Ascending aorta (tissue), 2 donors: ENCODE data around the gene SRGAP1. TPM values are rescaled to one million over a fixed set of nuclear protein-coding genes. Genes with fewer than 3 reads are reported as not detected.

Experiments used
- DNase-seq, 2 donors: peaks; one replicate each; pipeline ENCODE4 v3.0.0-alpha.2; 2019; ENCODE audit warnings: low spot score in 2 of 2
- H3K27ac ChIP-seq, 2 donors: fragments of 200-600 bp; sonication (generic); one replicate each; pipeline ENCODE4 v1.5.1; 2016 to 2017; ENCODE audit warnings: mild to moderate bottlenecking in 1 of 2
- H3K27me3 ChIP-seq: fragments of 200-600 bp; sonication (generic); one replicate; pipeline ENCODE4 v1.5.1; 2017
- H3K36me3 ChIP-seq, 2 donors: fragments of 200-600 bp; sonication (generic); one replicate each; pipeline ENCODE4 v1.5.1; 2016
- H3K4me1 ChIP-seq, 2 donors: fragments of 200-600 bp; sonication (generic); one replicate each; pipeline ENCODE4 v1.5.1; 2016 to 2017; ENCODE audit warnings: mild to moderate bottlenecking in 1 of 2
- H3K4me3 ChIP-seq, 2 donors: fragments of 200-600 bp; sonication (generic); one replicate each; pipeline ENCODE4 v1.5.1; 2016 to 2017; ENCODE audit warnings: mild to moderate bottlenecking in 1 of 2
- H3K9me3 ChIP-seq, 2 donors: fragments of 200-600 bp; sonication (generic); one replicate each; pipeline ENCODE4 v1.5.1; 2016
- intact Hi-C: fragments of 100-400 bp; cut with DNase I; formaldehyde crosslinking; loops from one replicate; pipeline ENCODE4 v1.15.1; 2023
- total RNA-seq: library from RNA; depleted of rRNA; stranded (reverse); fragments of >200 nt; gene quantifications from one replicate; pipeline ENCODE4 v1.1.0, GENCODE V29; 2016
- TF ChIP-seq, protein P1 (sequence below), 3 experiments: fragments of 200-600 bp in 2 of 3; fragments of 450-650 bp in 1 of 3; sonication (generic) in 2 of 3; IDR thresholded peaks; one replicate each; pipeline ENCODE4 v1.5.1; 2016 to 2019; ENCODE audit warnings: antibody characterized with exemption in 3 of 3, mild to moderate bottlenecking in 1 of 3, moderate library complexity in 1 of 3

The SRGAP1 gene
- total RNA-seq, 1 donor from 2014 or later = 5.5 TPM

GRCh38 chr12:63930971-63931370, 86.5 kb downstream of the SRGAP1 start:
- no peak for DNase-seq
- Histone ChIP-seq H3K36me3 (no peaks in the 10 kb centered on the region), H3K27me3 (no peaks in the 10 kb centered on the region), H3K4me1 (no peaks in the 10 kb centered on the region), H3K4me3 (no peak overlapping the region), H3K27ac (no peak overlapping the region), H3K9me3 (no peaks in the 10 kb centered on the region)
- TF ChIP-seq, protein P1, sequence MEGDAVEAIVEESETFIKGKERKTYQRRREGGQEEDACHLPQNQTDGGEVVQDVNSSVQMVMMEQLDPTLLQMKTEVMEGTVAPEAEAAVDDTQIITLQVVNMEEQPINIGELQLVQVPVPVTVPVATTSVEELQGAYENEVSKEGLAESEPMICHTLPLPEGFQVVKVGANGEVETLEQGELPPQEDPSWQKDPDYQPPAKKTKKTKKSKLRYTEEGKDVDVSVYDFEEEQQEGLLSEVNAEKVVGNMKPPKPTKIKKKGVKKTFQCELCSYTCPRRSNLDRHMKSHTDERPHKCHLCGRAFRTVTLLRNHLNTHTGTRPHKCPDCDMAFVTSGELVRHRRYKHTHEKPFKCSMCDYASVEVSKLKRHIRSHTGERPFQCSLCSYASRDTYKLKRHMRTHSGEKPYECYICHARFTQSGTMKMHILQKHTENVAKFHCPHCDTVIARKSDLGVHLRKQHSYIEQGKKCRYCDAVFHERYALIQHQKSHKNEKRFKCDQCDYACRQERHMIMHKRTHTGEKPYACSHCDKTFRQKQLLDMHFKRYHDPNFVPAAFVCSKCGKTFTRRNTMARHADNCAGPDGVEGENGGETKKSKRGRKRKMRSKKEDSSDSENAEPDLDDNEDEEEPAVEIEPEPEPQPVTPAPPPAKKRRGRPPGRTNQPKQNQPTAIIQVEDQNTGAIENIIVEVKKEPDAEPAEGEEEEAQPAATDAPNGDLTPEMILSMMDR (IDR thresholded peaks at IDR 0.05) = no peak
- intact Hi-C loops = no loop called here

DNA sequence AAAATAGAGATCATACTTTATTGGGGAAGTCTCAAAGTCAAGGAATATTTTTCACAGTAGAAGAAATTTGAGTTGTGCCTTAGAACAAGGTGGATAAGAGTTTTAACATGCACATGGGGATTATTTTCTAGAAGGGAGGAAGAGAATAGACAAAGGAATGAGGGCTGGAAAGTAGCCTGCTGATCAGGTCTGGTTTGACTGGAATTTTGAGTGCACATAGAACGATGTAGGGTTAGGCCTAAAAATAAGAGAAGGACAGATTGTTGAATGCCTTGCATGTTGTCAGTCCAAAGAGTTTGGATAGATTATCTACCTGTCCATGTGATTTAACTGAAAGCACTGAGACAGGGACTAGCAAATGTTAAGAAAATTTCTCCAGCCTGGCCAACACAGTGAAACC, 87.2 kb downstream of the SRGAP1 start:
- Histone ChIP-seq H3K27me3 (no peaks in the 10 kb centered on the region), H3K9me3 (no peaks in the 10 kb centered on the region), H3K27ac (no peak overlapping the region), H3K4me1 (no peaks in the 10 kb centered on the region), H3K4me3 (no peak overlapping the region), H3K36me3 (no peaks in the 10 kb centered on the region)
- intact Hi-C loops = no loop called here
- TF ChIP-seq, protein P1 (IDR thresholded peaks at IDR 0.05) = no peak
- DNase-seq = no peak

- no peak for DNase-seq
- H3K4me1 ChIP-seq = no peaks in the 10 kb centered on the region
- intact Hi-C loops = no loop called here
- no peak overlapping the region for H3K27ac ChIP-seq
- H3K27me3 ChIP-seq = no peaks in the 10 kb centered on the region
- H3K4me3 ChIP-seq = no peak overlapping the region
- H3K36me3 ChIP-seq = no peaks in the 10 kb centered on the region
- TF ChIP-seq, protein P1 (IDR thresholded peaks at IDR 0.05) = no peak
- no peaks in the 10 kb centered on the region for H3K9me3 ChIP-seq
Measured at GRCh38 chr12:63934936-63935335, 90.4 kb downstream of the SRGAP1 start.

DNA sequence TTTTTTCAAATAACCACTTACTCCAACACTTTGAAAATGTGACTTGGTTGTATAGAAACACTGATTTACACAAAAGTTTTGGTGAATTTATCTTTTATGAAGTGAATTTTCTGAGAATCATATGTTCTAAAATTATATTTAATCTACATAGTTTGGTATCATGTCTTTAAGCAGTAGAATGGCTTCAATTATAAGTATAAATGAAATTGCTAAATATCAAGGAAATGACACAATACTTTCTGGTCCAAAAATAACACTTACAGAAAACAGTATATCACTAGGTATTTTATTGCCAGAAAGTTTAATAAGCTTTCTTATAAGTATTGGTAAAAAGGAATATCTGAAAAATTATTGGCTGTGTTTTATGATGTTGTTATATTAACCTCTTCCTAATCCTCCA, 90.9 kb downstream of the SRGAP1 start:
- H3K27ac ChIP-seq = no peak overlapping the region
- no peak overlapping the region for H3K4me3 ChIP-seq
- intact Hi-C loops = no loop called here
- no peaks in the 10 kb centered on the region for H3K36me3 ChIP-seq
- no peaks in the 10 kb centered on the region for H3K9me3 ChIP-seq
- no peaks in the 10 kb centered on the region for H3K27me3 ChIP-seq
- DNase-seq = no peak
- TF ChIP-seq, protein P1 (IDR thresholded peaks at IDR 0.05) = no peak
- H3K4me1 ChIP-seq = no peaks in the 10 kb centered on the region

DNA sequence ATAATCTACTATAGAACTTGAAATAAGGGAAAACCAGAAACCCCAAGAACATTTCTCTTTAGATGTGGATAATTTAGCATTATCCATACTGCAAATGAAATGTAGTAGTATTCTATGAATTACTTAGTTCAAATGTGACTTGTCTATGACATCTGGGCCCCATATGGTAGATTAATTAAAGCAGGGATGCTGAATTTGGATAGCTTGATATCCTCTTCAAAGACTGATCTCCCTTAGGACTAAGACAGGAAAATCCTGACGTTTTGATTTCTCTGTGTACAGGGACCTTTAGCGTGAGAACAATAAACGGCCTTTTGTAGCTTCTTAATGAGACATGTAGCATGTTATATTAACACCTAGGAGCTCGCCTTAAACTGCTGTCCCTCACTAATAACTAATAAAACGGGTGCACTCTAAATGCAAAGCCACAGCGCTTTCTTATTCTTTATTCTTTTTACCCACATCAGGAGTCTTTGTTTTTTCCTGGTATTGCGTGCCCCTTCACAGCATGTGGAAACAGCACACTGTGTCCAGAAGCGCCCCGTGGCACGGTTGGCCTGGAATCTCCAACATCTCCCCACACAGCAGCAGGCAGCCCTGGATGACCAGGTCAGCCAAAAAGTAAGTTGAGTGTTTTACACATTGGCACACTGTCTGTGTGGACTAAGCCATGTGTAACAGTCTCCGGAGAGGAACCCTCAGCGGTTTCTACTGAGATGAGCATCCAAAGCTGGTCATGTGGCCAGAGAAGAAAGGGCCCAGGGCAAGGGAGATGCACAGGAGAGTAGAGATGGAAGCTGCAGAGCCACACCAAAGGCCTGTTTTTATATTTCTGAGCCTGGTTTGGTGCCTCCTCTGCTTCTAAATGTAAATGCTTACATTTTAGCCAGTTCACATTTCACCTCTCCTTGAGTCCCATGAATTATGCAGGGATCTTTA, 93.1 kb downstream of the SRGAP1 start:
- intact Hi-C loops = no loop called here
- Histone ChIP-seq H3K9me3 (no peaks in the 10 kb centered on the region), H3K27me3 (no peaks in the 10 kb centered on the region), H3K27ac (no peak overlapping the region), H3K36me3 (no peaks in the 10 kb centered on the region), H3K4me3 (no peak overlapping the region), H3K4me1 (no peaks in the 10 kb centered on the region)
- TF ChIP-seq, protein P1 (IDR thresholded peaks at IDR 0.05) = no peak
- DNase-seq = no peak
